ENCODE results near the gene ADGRV1. TPM values are rescaled to one million over a fixed set of nuclear protein-coding genes. Genes with fewer than 3 reads are reported as not detected.
"Not testable (repeated sequence)": the region's sequence is repeated elsewhere in the genome, so short reads cannot be mapped to it uniquely, and the experiment has no call there.

Gene ADGRV1
- total and polyA plus RNA-seq, 9 of the 15 experiments (the other 6 are each of a cell fraction or from before 2014, with no cell fraction given), result 21.7 to 156 (median 58.2) TPM

- TF ChIP-seq, protein P1, sequence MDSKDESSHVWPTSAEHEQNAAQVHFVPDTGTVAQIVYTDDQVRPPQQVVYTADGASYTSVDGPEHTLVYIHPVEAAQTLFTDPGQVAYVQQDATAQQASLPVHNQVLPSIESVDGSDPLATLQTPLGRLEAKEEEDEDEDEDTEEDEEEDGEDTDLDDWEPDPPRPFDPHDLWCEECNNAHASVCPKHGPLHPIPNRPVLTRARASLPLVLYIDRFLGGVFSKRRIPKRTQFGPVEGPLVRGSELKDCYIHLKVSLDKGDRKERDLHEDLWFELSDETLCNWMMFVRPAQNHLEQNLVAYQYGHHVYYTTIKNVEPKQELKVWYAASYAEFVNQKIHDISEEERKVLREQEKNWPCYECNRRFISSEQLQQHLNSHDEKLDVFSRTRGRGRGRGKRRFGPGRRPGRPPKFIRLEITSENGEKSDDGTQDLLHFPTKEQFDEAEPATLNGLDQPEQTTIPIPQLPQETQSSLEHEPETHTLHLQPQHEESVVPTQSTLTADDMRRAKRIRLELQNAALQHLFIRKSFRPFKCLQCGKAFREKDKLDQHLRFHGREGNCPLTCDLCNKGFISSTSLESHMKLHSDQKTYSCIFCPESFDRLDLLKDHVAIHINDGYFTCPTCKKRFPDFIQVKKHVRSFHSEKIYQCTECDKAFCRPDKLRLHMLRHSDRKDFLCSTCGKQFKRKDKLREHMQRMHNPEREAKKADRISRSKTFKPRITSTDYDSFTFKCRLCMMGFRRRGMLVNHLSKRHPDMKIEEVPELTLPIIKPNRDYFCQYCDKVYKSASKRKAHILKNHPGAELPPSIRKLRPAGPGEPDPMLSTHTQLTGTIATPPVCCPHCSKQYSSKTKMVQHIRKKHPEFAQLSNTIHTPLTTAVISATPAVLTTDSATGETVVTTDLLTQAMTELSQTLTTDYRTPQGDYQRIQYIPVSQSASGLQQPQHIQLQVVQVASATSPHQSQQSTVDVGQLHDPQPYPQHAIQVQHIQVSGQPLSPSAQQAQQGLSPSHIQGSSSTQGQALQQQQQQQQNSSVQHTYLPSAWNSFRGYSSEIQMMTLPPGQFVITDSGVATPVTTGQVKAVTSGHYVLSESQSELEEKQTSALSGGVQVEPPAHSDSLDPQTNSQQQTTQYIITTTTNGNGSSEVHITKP (IDR thresholded peaks at IDR 0.05; ENCODE audit: partially characterized antibody), result no peak
- no peak for TF ChIP-seq NBN (IDR thresholded peaks at IDR 0.05; ENCODE audit: low read depth)
- no peak for TF ChIP-seq CXXC5 (CRISPR knock-in tag; IDR thresholded peaks at IDR 0.05)
Measured at GRCh38 chr5:90618071-90618470, 59.5 kb downstream of the ADGRV1 start (continued).

- H3K4me1 ChIP-seq (replicated peaks in 1 of 2; ENCODE audit: control insufficient read depth in 2 of 2, insufficient read depth in 2 of 2, low read length in 2 of 2); H4K20me1 ChIP-seq (replicated peaks; ENCODE audit: control insufficient read depth, insufficient read depth, low read length); DNase-seq (ENCODE audit: extremely low read depth in 1 of 4, low spot score in 3 of 4); H3K9me3 ChIP-seq (replicated peaks; ENCODE audit: control insufficient read depth, insufficient read depth, low read depth, low read length); H3K4me3 ChIP-seq; H3K9ac ChIP-seq (ENCODE audit: insufficient read depth in 1 of 2, low read depth in 2 of 2, low read length in 2 of 2); H3K27me3 ChIP-seq (ENCODE audit: control insufficient read depth in 2 of 2, insufficient read depth in 2 of 2, low read length in 2 of 2); H3K27ac ChIP-seq (ENCODE audit: extremely low read depth, low read depth, low read length); ATAC-seq; H3K79me2 ChIP-seq (ENCODE audit: control insufficient read depth, insufficient read depth, low read length); H3K36me3 ChIP-seq (ENCODE audit: control insufficient read depth, insufficient read depth, low read length); in situ Hi-C loops (cut with MboI); H3K4me2 ChIP-seq (ENCODE audit: insufficient read depth, low read length); CTCF ChIA-PET (ENCODE audit: low intra/inter-chr PET ratio); H3K9me1 ChIP-seq (ENCODE audit: control insufficient read depth, insufficient read depth, low read length); intact Hi-C loops (cut with micrococcal nuclease); BruUV-seq (replicated peaks); FAIRE-seq; POLR2A ChIA-PET; H2AFZ ChIP-seq (ENCODE audit: low read depth, low read length): not testable (repeated sequence)
- TF ChIP-seq ZNF146 (CRISPR knock-in tag; IDR thresholded peaks at IDR 0.05; ENCODE audit: unreplicated experiment) (peak; percentile 23), BCOR (IDR thresholded peaks at IDR 0.05) (peak; percentile 73; the same call in 1 of the 2 replicates), KDM1A (IDR thresholded peaks at IDR 0.05) (0 out of 4 replicates have a peak, but pooled peaks of 1 of the 2 experiments have one; percentile 30)
- WGBS (ENCODE audit: insufficient coverage, low coverage, missing lambda C conversion rate), result no CpG with 5 or more reads among the region's 6 CpGs
Measured at GRCh38 chr5:90619762-90620161, 61.2 kb downstream of the ADGRV1 start.

Data from K562 (cell line).